SKM-1 treated with dmso at 0.1 percent for 144 hours (cell line): ENCODE results near the gene CD63.

Experiments
- DNase-seq: peaks from one replicate; lab custom pipeline; 2025; ENCODE audit not compliant: unreplicated experiment; lab: John Stamatoyannopoulos, UW

CD63 gene

GRCh38 chr12:55692631-55693322 is 36.0 kb downstream of the CD63 start:
- no peak for DNase-seq

- no peak for DNase-seq
Measured at GRCh38 chr12:55688716-55689655, 39.8 kb downstream of the CD63 start.

GRCh38 chr12:55687746-55688145 is 41.1 kb downstream of the CD63 start:
- DNase-seq = no peak

DNA sequence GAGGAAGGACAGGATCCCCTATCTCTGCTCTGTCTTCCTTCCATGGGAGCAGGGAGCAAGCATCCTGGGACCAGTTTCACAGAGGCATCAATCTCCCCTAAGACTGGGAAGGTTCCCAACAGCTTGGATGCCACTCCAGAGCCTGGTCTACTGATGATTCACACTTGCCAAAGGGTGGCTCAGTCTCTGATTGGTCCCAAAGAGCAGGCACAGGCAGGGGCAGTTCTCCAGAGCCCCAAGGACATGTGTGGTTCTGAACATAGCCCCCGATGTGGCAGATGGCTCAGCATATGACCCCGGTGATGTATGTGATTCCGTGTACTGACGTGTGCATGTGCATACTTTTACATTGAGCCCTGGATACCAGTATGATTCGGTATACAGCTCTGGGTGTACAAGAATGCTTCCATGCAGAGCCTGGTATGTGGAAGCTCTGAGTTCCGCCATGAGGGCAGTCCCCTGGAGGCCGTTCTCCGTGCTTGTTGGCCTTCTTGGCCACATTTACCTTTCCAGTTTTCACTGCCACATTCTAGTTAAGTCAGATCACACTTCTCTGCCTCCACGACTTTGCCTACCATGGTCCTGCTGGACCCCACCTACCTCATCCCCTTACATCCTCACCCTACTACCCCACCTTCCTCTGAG is 42.3 kb downstream of the CD63 start:
- no peak for DNase-seq

DNA sequence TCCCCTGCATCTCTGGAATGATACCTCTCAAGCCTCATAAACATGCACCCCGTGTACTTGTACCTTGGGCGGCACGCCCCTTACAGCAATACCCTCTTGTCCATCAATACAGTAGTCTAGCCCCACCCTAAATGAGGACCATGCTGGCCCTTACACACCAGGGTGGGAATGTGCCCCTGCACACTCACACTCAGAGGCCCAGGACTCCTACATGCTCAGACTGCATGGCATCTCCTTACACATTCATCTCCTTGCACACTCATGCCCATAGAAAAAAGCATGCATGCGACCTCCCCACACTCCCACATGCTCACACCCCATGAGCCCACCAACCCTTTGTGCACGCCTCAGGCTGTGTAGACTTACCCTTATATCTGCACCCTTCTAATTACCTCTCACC is 43.1 kb downstream of the CD63 start:
- no peak for DNase-seq

- no peak for DNase-seq
Measured at GRCh38 chr12:55684761-55685370, 43.9 kb downstream of the CD63 start.

DNA sequence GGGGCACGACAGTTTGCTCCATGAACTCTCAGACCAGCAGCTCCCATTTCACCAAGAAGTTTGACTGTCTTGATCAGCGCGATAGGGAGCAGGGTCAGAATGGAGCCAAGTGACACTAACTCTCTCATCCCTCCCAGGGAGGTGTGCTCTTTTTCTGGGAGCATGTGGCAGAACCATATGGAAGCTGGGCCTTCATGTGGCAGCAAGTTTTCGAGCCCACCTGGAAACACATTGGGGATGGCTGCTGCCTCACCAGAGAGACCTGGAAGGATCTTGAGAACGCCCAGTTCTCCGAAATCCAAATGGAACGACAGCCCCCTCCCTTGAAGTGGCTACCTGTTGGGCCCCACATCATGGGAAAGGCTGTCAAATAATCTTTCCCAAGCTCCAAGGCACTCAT is 45.1 kb downstream of the CD63 start:
- no peak for DNase-seq

DNA sequence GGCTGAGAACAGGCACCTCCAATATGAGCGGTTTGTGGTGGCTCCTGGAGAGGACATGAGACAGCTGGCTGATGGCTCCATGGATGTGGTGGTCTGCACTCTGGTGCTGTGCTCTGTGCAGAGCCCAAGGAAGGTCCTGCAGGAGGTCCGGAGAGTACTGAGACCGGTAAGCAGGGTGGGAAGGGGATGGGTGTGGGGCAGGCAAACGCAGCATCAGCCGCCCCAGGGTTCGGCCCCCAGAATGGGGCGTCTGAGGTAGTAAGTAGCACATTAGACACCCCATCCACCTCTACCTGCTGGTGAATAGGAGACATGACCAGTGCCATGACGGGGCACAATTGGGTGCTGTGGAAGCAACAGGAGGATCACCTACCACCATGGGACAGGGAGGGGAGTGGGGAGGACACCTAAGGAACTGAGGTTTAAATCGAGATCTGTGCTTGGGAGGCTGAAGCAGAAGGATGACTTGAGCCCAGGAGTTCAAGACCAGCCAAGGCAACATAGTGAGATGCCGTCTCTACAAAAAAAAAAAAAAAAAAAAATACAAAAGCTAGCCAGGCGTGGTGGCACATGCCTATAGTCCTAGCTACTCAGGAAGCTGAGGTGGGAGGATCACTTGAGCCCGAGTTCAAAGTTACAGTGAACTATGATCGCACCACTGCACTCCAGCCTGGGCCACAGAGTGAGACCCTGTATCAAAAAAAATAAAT is 46.6 kb downstream of the CD63 start:
- no peak for DNase-seq

GRCh38 chr12:55681142-55682077 is 47.4 kb downstream of the CD63 start:
- peak; percentile 39 for DNase-seq

GRCh38 chr12:55679691-55680090 is 49.1 kb downstream of the CD63 start:
- DNase-seq = no peak

DNA sequence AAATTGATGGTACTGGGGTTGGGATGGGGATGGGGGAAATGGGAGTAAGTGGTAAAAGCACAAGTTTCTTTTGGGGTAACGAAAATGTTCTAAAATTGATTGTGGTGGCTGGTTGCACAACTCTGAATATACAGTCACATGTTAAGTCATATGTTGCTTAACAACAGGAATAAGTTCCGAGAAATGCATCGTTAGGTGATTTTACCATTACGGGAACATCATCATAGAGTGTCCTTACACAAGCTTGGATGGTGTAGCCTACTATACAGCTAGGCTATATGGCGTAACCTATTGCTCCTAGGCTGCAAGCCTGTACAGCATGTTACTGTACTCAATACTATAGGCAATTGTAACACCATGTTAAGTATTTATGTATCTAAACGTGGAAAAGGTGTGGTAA is 52.1 kb downstream of the CD63 start:
- DNase-seq = peak; percentile 30

GRCh38 chr12:55675666-55676065 is 53.1 kb downstream of the CD63 start:
- DNase-seq = no peak
